Breast epithelium (tissue), 4 donors: ENCODE data around the gene LRRC32. TPM values are rescaled to one million over a fixed set of nuclear protein-coding genes. Genes with fewer than 3 reads are reported as not detected.

ENCODE experiments used
- DNase-seq, 2 donors: peaks; one replicate each; pipeline ENCODE4 v3.0.0-alpha.2; 2019; ENCODE audit warnings: low spot score in 2 of 2
- H3K27ac ChIP-seq, 2 donors: fragments of 200-600 bp; sonication (generic) in 1 of 2; one replicate each; pipeline ENCODE4 v1.5.1; 2016 to 2019; ENCODE audit warnings: mild to moderate bottlenecking in 1 of 2
- H3K27me3 ChIP-seq, 2 donors: fragments of 200-600 bp; sonication (generic) in 1 of 2; one replicate each; pipeline versions ENCODE4 v1.5.1 to v1.6.0; 2017 to 2019; ENCODE audit warnings: control low read depth in 1 of 2, mild to moderate bottlenecking in 1 of 2
- H3K36me3 ChIP-seq: fragments of 200-600 bp; one replicate; pipeline ENCODE4 v1.5.1; 2019
- H3K4me1 ChIP-seq, 2 donors: fragments of 200-600 bp; sonication (generic); one replicate each; pipeline ENCODE4 v1.5.1; 2016 to 2019; ENCODE audit warnings: control low read depth in 1 of 2
- H3K4me3 ChIP-seq, 3 donors: fragments of 200-600 bp; sonication (generic); 1 replicate in 2 of 3; 2 replicates in 1 of 3; pipeline ENCODE4 v1.5.1; 2016 to 2019; ENCODE audit warnings: mild to moderate bottlenecking in 3 of 3, moderate library complexity in 2 of 3
- H3K9me3 ChIP-seq, 2 donors: fragments of 200-600 bp; sonication (generic) in 1 of 2; one replicate each; pipeline ENCODE4 v1.5.1; 2016 to 2019; ENCODE audit warnings: control low read depth in 1 of 2
- CTCF ChIP-seq, 3 donors: fragments of 450-650 bp; IDR thresholded peaks; one replicate each; pipeline ENCODE4 v1.5.1; 2016 to 2017; ENCODE audit warnings: antibody characterized with exemption in 3 of 3, mild to moderate bottlenecking in 3 of 3, moderate library complexity in 3 of 3
- POLR2A ChIP-seq: fragments of 450-650 bp; IDR thresholded peaks from one replicate; pipeline ENCODE4 v1.6.1; 2016; ENCODE audit warnings: antibody characterized with exemption, mild to moderate bottlenecking, moderate library complexity
- POLR2AphosphoS5 ChIP-seq, 3 donors: sonication (generic); formaldehyde crosslinking; IDR thresholded peaks; one replicate each; pipeline ENCODE4 v1.6.1; 2017; ENCODE audit warnings: antibody characterized with exemption in 3 of 3
- intact Hi-C: fragments of 100-400 bp; cut with DNase I; formaldehyde crosslinking; loops from one replicate; pipeline ENCODE4 v1.15.1; 2023; ENCODE audit warnings: low total_unique reads
- total RNA-seq, 3 donors: library from RNA; depleted of rRNA; stranded (reverse); fragments of >200 nt; gene quantifications; one replicate each; pipeline ENCODE4 v1.1.0, GENCODE V29; 2016

The LRRC32 gene
- total RNA-seq, 3 donors from 2014 or later = 7.5 to 56.0 (median 42.6) TPM

DNA sequence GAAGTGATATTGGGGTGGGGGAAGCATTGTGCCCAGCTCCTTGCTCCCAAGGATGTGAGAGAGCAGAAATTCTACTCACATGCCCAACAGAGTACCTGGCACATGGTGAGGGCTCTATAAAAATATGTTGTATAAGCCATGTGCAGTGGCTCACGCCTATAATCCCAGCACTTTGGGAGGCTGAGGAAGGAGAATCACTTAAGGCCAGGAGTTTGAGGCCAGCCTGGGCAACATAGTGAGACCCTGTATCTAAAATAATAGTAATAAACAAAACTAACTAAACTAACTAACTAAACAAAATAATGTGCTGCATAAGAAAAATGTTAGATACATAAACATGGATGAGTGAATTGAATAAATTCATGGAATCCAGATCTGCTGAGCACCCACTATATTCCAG, 33.2 kb upstream of the LRRC32 start:
- TF ChIP-seq POLR2AphosphoS5 (IDR thresholded peaks at IDR 0.05) (no peak), POLR2A (no peak), CTCF (IDR thresholded peaks at IDR 0.05) (no peak)
- H3K27ac ChIP-seq = no peak overlapping the region
- H3K27me3 ChIP-seq = no peaks in the 10 kb centered on the region
- no peaks in the 10 kb centered on the region for H3K36me3 ChIP-seq
- H3K4me3 ChIP-seq = no peak overlapping the region
- H3K4me1 ChIP-seq = no peaks in the 10 kb centered on the region
- intact Hi-C loops = no loop called here
- no peaks in the 10 kb centered on the region for H3K9me3 ChIP-seq
- DNase-seq = no peak

GRCh38 chr11:76702336-76703128, 32.0 kb upstream of the LRRC32 start:
- no peak overlapping the region for H3K4me3 ChIP-seq
- H3K9me3 ChIP-seq = no peaks in the 10 kb centered on the region
- H3K36me3 ChIP-seq = no peaks in the 10 kb centered on the region
- no peak for TF ChIP-seq CTCF (IDR thresholded peaks at IDR 0.05)
- TF ChIP-seq POLR2AphosphoS5 (IDR thresholded peaks at IDR 0.05) = no peak
- no peak for TF ChIP-seq POLR2A
- H3K27ac ChIP-seq = peak overlapping the region in 1 of 2 donors; percentile 71
- DNase-seq = no peak
- H3K4me1 ChIP-seq = no peaks in the 10 kb centered on the region
- intact Hi-C loops = no loop called here
- H3K27me3 ChIP-seq = no peaks in the 10 kb centered on the region

DNA sequence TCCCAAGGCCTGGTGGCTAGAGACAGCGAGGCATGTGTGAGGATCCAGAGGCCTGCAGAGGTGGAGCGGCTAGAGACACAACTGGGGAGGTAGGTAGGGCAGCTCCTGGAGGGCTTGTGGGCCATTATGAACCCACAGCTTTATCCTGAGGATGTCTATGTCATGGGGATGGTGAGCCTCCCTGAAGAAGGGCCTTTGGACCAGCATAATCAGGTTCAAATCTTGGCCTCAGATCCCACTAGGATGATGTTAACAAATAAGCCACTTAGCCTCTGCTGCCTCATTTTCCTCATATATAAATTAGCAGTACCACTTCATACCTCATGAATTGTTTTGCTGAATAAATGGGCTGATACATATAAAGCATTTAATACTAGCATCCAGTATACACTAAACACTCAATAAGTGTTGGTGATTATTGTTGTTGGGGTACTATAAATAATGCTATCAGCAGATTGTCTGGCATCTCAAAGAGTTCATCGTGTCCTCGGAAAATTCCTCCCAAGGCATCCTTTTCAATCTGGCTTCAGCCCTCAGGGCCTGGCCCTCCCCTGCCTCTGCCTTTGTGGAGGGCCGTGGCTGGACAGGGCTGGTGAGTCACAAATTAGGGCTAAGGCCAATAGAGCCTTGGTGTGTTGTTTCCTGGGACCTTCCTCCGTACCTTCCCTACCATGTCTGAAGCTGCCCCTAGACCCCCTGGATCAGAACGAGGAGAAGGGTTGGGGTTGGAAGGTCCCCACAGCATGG, 30.9 kb upstream of the LRRC32 start:
- H3K4me3 ChIP-seq = no peak overlapping the region
- H3K9me3 ChIP-seq = no peaks in the 10 kb centered on the region
- H3K27me3 ChIP-seq = no peaks in the 10 kb centered on the region
- DNase-seq = no peak
- H3K27ac ChIP-seq = peak overlapping the region in 1 of 2 donors; percentile 71
- intact Hi-C loops = no loop called here
- TF ChIP-seq POLR2A = no peak
- H3K36me3 ChIP-seq = no peaks in the 10 kb centered on the region
- H3K4me1 ChIP-seq = no peaks in the 10 kb centered on the region

GRCh38 chr11:76700177-76701100, 29.9 kb upstream of the LRRC32 start:
- intact Hi-C loops = no loop called here
- no peaks in the 10 kb centered on the region for H3K9me3 ChIP-seq
- H3K36me3 ChIP-seq = no peaks in the 10 kb centered on the region
- TF ChIP-seq POLR2A = no peak
- peak in 2 of 3 donors; percentile 36 to 89 for TF ChIP-seq POLR2AphosphoS5 (IDR thresholded peaks at IDR 0.05)
- DNase-seq = no peak
- peak overlapping the region in 1 of 2 donors; percentile 71 for H3K27ac ChIP-seq
- no peak overlapping the region for H3K4me3 ChIP-seq
- no peaks in the 10 kb centered on the region for H3K4me1 ChIP-seq
- H3K27me3 ChIP-seq = no peaks in the 10 kb centered on the region

GRCh38 chr11:76699451-76700091, 29.0 kb upstream of the LRRC32 start:
- Histone ChIP-seq H3K27ac (peak overlapping the region in 1 of 2 donors; percentile 71), H3K4me3 (no peak overlapping the region), H3K27me3 (no peaks in the 10 kb centered on the region), H3K9me3 (no peaks in the 10 kb centered on the region), H3K36me3 (no peaks in the 10 kb centered on the region), H3K4me1 (no peaks in the 10 kb centered on the region)
- intact Hi-C loops = no loop called here
- no peak for DNase-seq
- TF ChIP-seq POLR2A (no peak), POLR2AphosphoS5 (IDR thresholded peaks at IDR 0.05) (no peak), CTCF (IDR thresholded peaks at IDR 0.05) (no peak)
